HepG2 (cell line): ENCODE data around the gene PGS1. TPM values are rescaled to one million over a fixed set of nuclear protein-coding genes. Genes with fewer than 3 reads are reported as not detected.

ENCODE experiments used
- ATAC-seq: fragments of 200-7000 bp; cut with Tn5 transposase; 3 replicates; pipeline ENCODE4 v1.9.1; 2020; ENCODE audit warnings: mild to moderate bottlenecking, moderate library complexity
- BruUV-seq: library from RNA; stranded (reverse); fragments of 400-500 nt; replicated peaks from 2 replicates; lab custom pipeline; 2021; lab: Mats Ljungman, UMichigan
- CTCF ChIA-PET: fragments of 300-600 bp; formaldehyde crosslinking; extraction: SDS; loops from one replicate; lab custom pipeline; 2021; ENCODE audit warnings: low total read pairs, inconsistent platforms, low intra/inter-chr PET ratio; lab: Yijun Ruan, JAX
- POLR2A ChIA-PET: fragments of 350-600 bp; sonication (Branson Sonifier 250); formaldehyde crosslinking; loops from one replicate; lab custom pipeline; 2020; ENCODE audit warnings: antibody characterized with exemption, inconsistent platforms; lab: Yijun Ruan, JAX
- DNase-seq: peaks from one replicate; pipeline ENCODE4 v3.0.0-alpha.2; 2015; ENCODE audit warnings: low spot score
- FAIRE-seq: peaks from 3 replicates; lab custom pipeline; 2011; peaks lifted over from hg19 to GRCh38; lab: Jason Lieb, UNC
- H2AFZ ChIP-seq: one replicate; pipeline ENCODE4 v1.6.1; 2011; ENCODE audit warnings: low read length, inconsistent platforms
- H3K27ac ChIP-seq: fragments of 300-600 bp; 3 replicates; pipeline ENCODE4 v1.8.0; 2011; ENCODE audit warnings: mixed run types, mild to moderate bottlenecking, mixed read lengths, low read length, inconsistent platforms; ENCODE audit not compliant: insufficient read depth; ENCODE audit errors: extremely low read length
- H3K27me3 ChIP-seq, 2 experiments: fragments of 200-600 bp in 1 of 2; 2 replicates in 1 of 2; 3 replicates in 1 of 2; pipeline versions ENCODE4 v1.6.0 to v1.8.0; 2011; ENCODE audit warnings: low read length in 2 of 2, mild to moderate bottlenecking in 2 of 2, moderate library complexity in 2 of 2, inconsistent platforms in 1 of 2; ENCODE audit not compliant: insufficient read depth in 2 of 2, control insufficient read depth in 1 of 2
- H3K36me3 ChIP-seq, 2 experiments: fragments of 200-600 bp in 1 of 2; replicated peaks in 1 of 2; 2 replicates in 1 of 2; 3 replicates in 1 of 2; pipeline versions ENCODE4 v1.5.1 to v1.8.0; 2011; ENCODE audit warnings: low read length in 2 of 2, inconsistent platforms in 1 of 2; ENCODE audit not compliant: insufficient read depth in 2 of 2, control insufficient read depth in 1 of 2
- H3K4me1 ChIP-seq: 2 replicates; pipeline ENCODE4 v1.5.1; 2012; ENCODE audit warnings: low read length, inconsistent platforms; ENCODE audit not compliant: insufficient read depth
- H3K4me2 ChIP-seq: 2 replicates; pipeline ENCODE4 v1.6.0; 2011; ENCODE audit warnings: low read depth, low read length, inconsistent platforms
- H3K4me3 ChIP-seq, 3 experiments: fragments of 200-600 bp in 1 of 3; sonication (generic), shearing (Covaris generic) in 1 of 3; replicated peaks in 1 of 3; 2 replicates each; pipeline ENCODE4 v1.5.1; 2011 to 2016; ENCODE audit warnings: low read length in 3 of 3, inconsistent platforms in 2 of 3, low read depth in 2 of 3, mild to moderate bottlenecking in 2 of 3, control low read depth in 1 of 3, mixed read lengths in 1 of 3; ENCODE audit not compliant: insufficient read depth in 1 of 3
- H3K79me2 ChIP-seq: one replicate; pipeline ENCODE4 v1.6.1; 2011; ENCODE audit warnings: low read length, inconsistent platforms; ENCODE audit not compliant: insufficient read depth
- H3K9ac ChIP-seq: 2 replicates; pipeline ENCODE4 v1.6.0; 2011; ENCODE audit warnings: mild to moderate bottlenecking, low read depth, low read length, inconsistent platforms; ENCODE audit not compliant: insufficient read depth
- H3K9me3 ChIP-seq: 2 replicates; pipeline ENCODE4 v1.5.1; 2012; ENCODE audit warnings: mild to moderate bottlenecking, low read length
- H4K20me1 ChIP-seq: 2 replicates; pipeline ENCODE4 v1.6.0; 2011; ENCODE audit warnings: inconsistent platforms, mild to moderate bottlenecking, low read length, moderate library complexity; ENCODE audit not compliant: insufficient read depth
- AGO1 ChIP-seq: fragments of 200-400 bp; formaldehyde crosslinking; IDR thresholded peaks from 2 replicates; pipeline ENCODE4 v1.6.1; 2017; ENCODE audit warnings: mild to moderate bottlenecking, low read depth, low read length, moderate library complexity; ENCODE audit not compliant: poor library complexity, severe bottlenecking
- ARID2 ChIP-seq: sonication (generic); formaldehyde crosslinking; IDR thresholded peaks from 2 replicates; pipeline ENCODE4 v1.8.1; 2022; ENCODE audit warnings: mild to moderate bottlenecking, missing genetic modification reagents, borderline replicate concordance
- FOSL1 ChIP-seq: sonication (generic); formaldehyde crosslinking; IDR thresholded peaks from 2 replicates; pipeline ENCODE4 v1.9.0; 2021; ENCODE audit warnings: missing genetic modification reagents, borderline replicate concordance
- MAFG ChIP-seq: sonication (generic); formaldehyde crosslinking; IDR thresholded peaks from 2 replicates; pipeline ENCODE4 v1.5.1; 2020; ENCODE audit warnings: mild to moderate bottlenecking, missing genetic modification reagents
- NCOA1 ChIP-seq: sonication (generic); formaldehyde crosslinking; IDR thresholded peaks from 2 replicates; pipeline ENCODE4 v1.9.0; 2021; ENCODE audit warnings: missing genetic modification reagents
- RXRA ChIP-seq: sonication (generic); formaldehyde crosslinking; IDR thresholded peaks from 2 replicates; pipeline ENCODE4 v1.5.1; 2020; ENCODE audit warnings: missing genetic modification reagents
- TOPORS ChIP-seq: sonication (generic); formaldehyde crosslinking; IDR thresholded peaks from 2 replicates; pipeline ENCODE4 v1.8.0; 2023; ENCODE audit warnings: mild to moderate bottlenecking, missing genetic modification reagents
- ZBTB7B ChIP-seq: sonication (generic); formaldehyde crosslinking; IDR thresholded peaks from 2 replicates; pipeline ENCODE4 v1.4.0; 2020; ENCODE audit warnings: missing genetic modification reagents
- ZNF205 ChIP-seq: IDR thresholded peaks from 2 replicates; pipeline ENCODE4 v1.6.1; 2018; ENCODE audit warnings: missing biosample characterization, missing genetic modification reagents
- ZNF33A ChIP-seq: sonication (generic); formaldehyde crosslinking; IDR thresholded peaks from 2 replicates; pipeline ENCODE4 v1.5.1; 2020; ENCODE audit warnings: missing genetic modification reagents, mild to moderate bottlenecking, moderate library complexity, borderline replicate concordance
- ZNF780A ChIP-seq: sonication (generic); formaldehyde crosslinking; IDR thresholded peaks from 2 replicates; pipeline ENCODE4 v1.8.0; 2022; ENCODE audit warnings: mild to moderate bottlenecking, missing genetic modification reagents, moderate library complexity
- ZNF781 ChIP-seq: sonication (generic); formaldehyde crosslinking; IDR thresholded peaks from 2 replicates; pipeline ENCODE4 v1.5.1; 2020; ENCODE audit warnings: borderline replicate concordance, mild to moderate bottlenecking, missing genetic modification reagents; ENCODE audit errors: not compliant biosample characterization
- ZSCAN29 ChIP-seq: sonication (generic); formaldehyde crosslinking; conservative IDR thresholded peaks from 2 replicates; pipeline ENCODE4 v1.4.0; 2020; ENCODE audit warnings: mild to moderate bottlenecking, missing genetic modification reagents
- WGBS: methylation state at CpG from one replicate; pipeline ENCODE4 v1.1.6; 2017; ENCODE audit warnings: low lambda C conversion rate; 5-methylcytosine and 5-hydroxymethylcytosine counted together
- in situ Hi-C: cut with HindIII; loops from 2 replicates; pipeline ENCODE4 v1.10.0; 2017; ENCODE audit warnings: low pct_unique_long_range_greater_than_20kb; ENCODE audit not compliant: extremely low pct_ligation_motif_present
- intact Hi-C: fragments of 100-400 bp; cut with micrococcal nuclease; formaldehyde crosslinking; loops from one replicate; pipeline ENCODE4 v1.10.0; 2022; ENCODE audit not compliant: unreplicated experiment
- polyA plus RNA-seq, 8 experiments: library from polyadenylated mRNA; depleted of rRNA in 3 of 8; stranded (reverse) in 7 of 8; unstranded in 1 of 8; fragments of >200 nt; fragmentation: Illumina TruSeq in 4 of 8; extraction: Trizol in 4 of 8; gene quantifications; 2 replicates each; pipeline versions ENCODE4 v1.2.1 to v1.2.3, GENCODE V29; 2011 to 2016; ENCODE audit warnings: low read depth in 4 of 8, missing spikeins in 1 of 8, mixed read lengths in 1 of 8; ENCODE audit not compliant: insufficient read depth in 1 of 8
- total RNA-seq, 5 experiments: library from RNA; depleted of rRNA; stranded (reverse); fragments of >200 nt; fragmentation: Illumina TruSeq; extraction: Trizol; gene quantifications; 2 replicates each; pipeline ENCODE4 v1.2.3, GENCODE V29; 2016; ENCODE audit warnings: low read depth in 1 of 5

The PGS1 gene
- total and polyA plus RNA-seq, 2 of the 13 experiments (the other 11 are each of a cell fraction or from before 2014, with no cell fraction given): 25.9 to 31.5 TPM

DNA sequence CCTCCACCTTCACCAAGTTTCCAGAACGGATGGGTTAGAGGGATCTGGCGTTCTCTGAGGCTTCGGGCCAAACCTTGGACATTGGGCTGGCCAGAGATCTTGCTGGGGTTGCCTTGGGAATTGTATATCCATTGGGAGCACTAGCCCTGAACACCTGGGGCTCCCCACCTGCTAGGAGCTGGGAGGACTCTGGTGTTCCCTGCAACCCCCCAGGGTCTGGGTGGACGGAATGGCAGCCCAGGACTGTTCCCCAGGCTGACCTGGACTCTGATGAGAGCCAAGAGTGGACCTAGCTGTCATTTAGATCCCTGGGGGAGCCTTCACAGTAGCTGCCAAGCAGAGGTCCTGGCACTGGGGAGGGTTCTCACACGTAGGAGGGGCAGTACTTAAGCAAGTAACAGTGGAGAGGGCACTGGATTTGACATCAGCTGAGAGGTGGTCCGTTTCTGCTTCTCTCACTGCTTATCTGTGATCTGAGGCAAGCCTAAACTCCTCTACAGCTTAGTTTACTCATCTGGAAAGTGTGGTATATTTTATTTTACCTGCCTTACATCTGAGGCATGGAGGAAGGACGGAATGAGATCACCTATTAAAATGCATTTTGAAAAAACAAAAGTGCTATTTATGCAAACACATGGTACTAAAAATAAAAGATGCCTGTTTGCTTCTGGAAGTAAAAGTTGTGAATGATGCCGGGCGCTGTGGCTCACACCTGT, 30.2 kb upstream of the PGS1 start:
- Histone ChIP-seq H2AFZ (no peak overlapping the region), H3K9me3 (no peaks in the 10 kb centered on the region), H3K4me2 (no peak overlapping the region), H4K20me1 (no peaks in the 10 kb centered on the region; the same call in 1 of the 2 replicates), H3K4me1 (peaks cover 26% of the 10 kb centered on the region), H3K27me3 (peaks cover 26 to 75% of the 10 kb centered on the region in 2 experiments), H3K27ac (no peak overlapping the region), H3K79me2 (no peaks in the 10 kb centered on the region)
- FAIRE-seq: no peak
- intact Hi-C loops (no loop called here), in situ Hi-C loops (no loop called here)
- DNase-seq: no peak
- CTCF ChIA-PET: no interaction called here
- WGBS: 15% methylated on average over 9 of the region's 9 CpGs
- TF ChIP-seq ZNF205 (CRISPR knock-in tag) (no peak), ZNF781 (CRISPR knock-in tag) (no peak), ZNF780A (CRISPR knock-in tag) (no peak), ZNF33A (no peak), FOSL1 (no peak), ARID2 (no peak), AGO1 (no peak), MAFG (no peak), NCOA1 (no peak), RXRA (CRISPR knock-in tag) (no peak), TOPORS (CRISPR knock-in tag) (no peak), ZSCAN29 (CRISPR knock-in tag) (no peak), ZBTB7B (CRISPR knock-in tag) (no peak)
- TF ChIP-seq, all 625 proteins: peak for 0
- no TSS peak for BruUV-seq
- POLR2A ChIA-PET: interaction anchor here (0.7 to 0.9 kb wide), 2 partner anchors 12 to 31 kb away, joined by 3 read pairs; partner anchors contain the start of gene SOCS3
- Histone ChIP-seq H3K36me3 (no peaks in the 10 kb centered on the region), H3K4me3 (no peak overlapping the region), H3K9ac (no peak overlapping the region)
- ATAC-seq: no peak
